NCI-H2196 (cell line): ENCODE measurements around the gene NDUFA5.
A peak's percentile ranks its signal among the peaks of the same experiment; 100 is the strongest.

Experiments used
- DNase-seq: peaks from one replicate; lab custom pipeline; 2025; ENCODE audit not compliant: unreplicated experiment; lab: John Stamatoyannopoulos, UW

Gene NDUFA5

GRCh38 chr7:123557398-123558288 lies at the start of gene NDUFA5:
NDUFA5 (minus strand) TSS chr7:123557818; CDS start chr7:123557795, 23 bp downstream.
- DNase-seq = peak; percentile 99

- no peak for DNase-seq
Observed at GRCh38 chr7:123604739-123605138, 47.1 kb upstream of the NDUFA5 start.

GRCh38 chr7:123602648-123603047 lies 45.0 kb upstream of the NDUFA5 start:
- DNase-seq = no peak

GRCh38 chr7:123601530-123601929 lies 43.9 kb upstream of the NDUFA5 start, which contains the start of gene ASB15:
ASB15 (plus strand) TSS chr7:123601821; CDS start chr7:123614503, 12,682 bp downstream.
- no peak for DNase-seq

GRCh38 chr7:123600876-123601275 lies 43.3 kb upstream of the NDUFA5 start:
- DNase-seq = no peak

GRCh38 chr7:123599766-123600165 lies 42.1 kb upstream of the NDUFA5 start:
- DNase-seq = no peak

GRCh38 chr7:123598657-123599056 lies 41.0 kb upstream of the NDUFA5 start:
- no peak for DNase-seq

- no peak for DNase-seq
Observed at GRCh38 chr7:123594813-123595241, 37.2 kb upstream of the NDUFA5 start.

GRCh38 chr7:123588376-123588775 lies 30.8 kb upstream of the NDUFA5 start:
- no peak for DNase-seq

- DNase-seq = no peak
Observed at GRCh38 chr7:123583821-123584220, 26.2 kb upstream of the NDUFA5 start.

GRCh38 chr7:123581162-123581459 lies 23.5 kb upstream of the NDUFA5 start:
- DNase-seq = no peak

- peak; percentile 36 for DNase-seq
Observed at GRCh38 chr7:123580406-123581161, 23.0 kb upstream of the NDUFA5 start.

GRCh38 chr7:123579416-123579815 lies 21.8 kb upstream of the NDUFA5 start:
- no peak for DNase-seq

GRCh38 chr7:123573896-123574467 lies 16.4 kb upstream of the NDUFA5 start:
- DNase-seq = no peak

- no peak for DNase-seq
Observed at GRCh38 chr7:123573341-123573740, 15.7 kb upstream of the NDUFA5 start.

- DNase-seq = no peak
Observed at GRCh38 chr7:123571684-123572083, 14.1 kb upstream of the NDUFA5 start.

- DNase-seq = no peak
Observed at GRCh38 chr7:123571187-123571586, 13.6 kb upstream of the NDUFA5 start.

GRCh38 chr7:123570390-123571182 lies 13.0 kb upstream of the NDUFA5 start:
- DNase-seq = no peak

GRCh38 chr7:123569352-123570010 lies 11.9 kb upstream of the NDUFA5 start:
- DNase-seq = no peak

GRCh38 chr7:123562121-123562520 lies 4.5 kb upstream of the NDUFA5 start:
- DNase-seq = no peak
